Activated CD4-positive, alpha-beta memory T cell treated with anti-CD3 and anti-CD28 coated beads, Interleukin-2, amount 10 ng/mL, durations not matched to agents 7 days and 5 days (primary cell): ENCODE measurements around the gene SEMA4D. TPM values are rescaled to one million over a fixed set of nuclear protein-coding genes. Genes with fewer than 3 reads are reported as not detected.

Source experiments
- CTCF ChIA-PET: fragments of 350-600 bp; sonication (Branson Sonifier 250); formaldehyde crosslinking; loops from one replicate; lab custom pipeline; 2021; ENCODE audit warnings: antibody characterized with exemption, inconsistent platforms; lab: Charles Lee
- POLR2A ChIA-PET: fragments of 350-600 bp; sonication (Branson Sonifier 250); formaldehyde crosslinking; loops from one replicate; lab custom pipeline; 2021; ENCODE audit warnings: antibody characterized with exemption; lab: Charles Lee
- DNase-seq: peaks from one replicate; pipeline ENCODE4 v3.0.0-alpha.2; 2020
- H3K27ac Mint-ChIP-seq: one replicate; pipeline ENCODE4 v1.8.0; 2021; ENCODE audit warnings: mild to moderate bottlenecking, mixed read lengths
- H3K27me3 Mint-ChIP-seq: one replicate; pipeline ENCODE4 v1.8.0; 2021; ENCODE audit warnings: mixed read lengths
- H3K36me3 Mint-ChIP-seq: one replicate; pipeline ENCODE4 v1.8.0; 2021; ENCODE audit warnings: low read depth, mixed read lengths
- H3K4me1 Mint-ChIP-seq: one replicate; pipeline ENCODE4 v1.8.0; 2021; ENCODE audit warnings: mixed read lengths
- H3K4me3 Mint-ChIP-seq: one replicate; pipeline ENCODE4 v1.8.0; 2021; ENCODE audit warnings: mild to moderate bottlenecking, mixed read lengths
- H3K9me3 Mint-ChIP-seq: one replicate; pipeline ENCODE4 v1.8.0; 2021; ENCODE audit warnings: mixed read lengths
- total RNA-seq, 2 experiments: library from RNA; stranded (reverse); gene quantifications; one replicate each; pipeline ENCODE4 v1.2.3, GENCODE V29; 2021

SEMA4D gene
- total RNA-seq, 2 experiments from 2014 or later = 339 to 350 TPM

GRCh38 chr9:89431930-89432725 lies 65.8 kb downstream of the SEMA4D start:
- Mint-ChIP-seq H3K27ac (peak overlapping the region; percentile 54), H3K9me3 (no peaks in the 10 kb centered on the region), H3K4me3 (no peak overlapping the region), H3K4me1 (peaks cover 87% of the 10 kb centered on the region), H3K36me3 (peaks cover 46% of the 10 kb centered on the region), H3K27me3 (no peaks in the 10 kb centered on the region)
- no peak for DNase-seq
- ChIA-PET CTCF (interaction anchor here (1.3 to 2.3 kb wide), 3 partner anchors 13 to 117 kb away, joined by 3 to 7 read pairs (median 4); no protein-coding TSS in a partner anchor), POLR2A (interaction anchor here (0.6 to 7.8 kb wide), 4 partner anchors 8 to 89 kb away, joined by 3 to 63 read pairs (median 6); no protein-coding TSS in a partner anchor)

- DNase-seq = no peak
- H3K9me3 Mint-ChIP-seq = no peaks in the 10 kb centered on the region
- ChIA-PET CTCF (interaction anchor here (0.9 to 5.1 kb wide), 9 partner anchors 10 to 118 kb away, joined by 3 to 69 read pairs (median 7); no protein-coding TSS in a partner anchor), POLR2A (interaction anchor here (0.9 to 7.8 kb wide), 5 partner anchors 9 to 51 kb away, joined by 3 to 63 read pairs (median 5); no protein-coding TSS in a partner anchor)
- H3K4me3 Mint-ChIP-seq = no peak overlapping the region
- H3K27me3 Mint-ChIP-seq = no peaks in the 10 kb centered on the region
- no peak overlapping the region for H3K27ac Mint-ChIP-seq
- peaks cover 53% of the 10 kb centered on the region for H3K36me3 Mint-ChIP-seq
- H3K4me1 Mint-ChIP-seq = peaks cover 87% of the 10 kb centered on the region
These were observed 66.9 kb downstream of the SEMA4D start for GRCh38 chr9:89430995-89431394.

- peaks cover 89% of the 10 kb centered on the region for H3K4me1 Mint-ChIP-seq
- DNase-seq = peak; percentile 63
- no peak overlapping the region for H3K4me3 Mint-ChIP-seq
- peak overlapping the region; percentile 97 for H3K27ac Mint-ChIP-seq
- H3K9me3 Mint-ChIP-seq = no peaks in the 10 kb centered on the region
- POLR2A ChIA-PET = interaction anchor here (0.7 to 7.8 kb wide), 14 partner anchors 9 to 119 kb away, joined by 3 to 63 read pairs (median 4); no protein-coding TSS in a partner anchor
- H3K36me3 Mint-ChIP-seq = peaks cover 65% of the 10 kb centered on the region
- H3K27me3 Mint-ChIP-seq = no peaks in the 10 kb centered on the region
- CTCF ChIA-PET = interaction anchor here (0.6 to 5.1 kb wide), 26 partner anchors 9 to 146 kb away, joined by 3 to 69 read pairs (median 5); no protein-coding TSS in a partner anchor
These were observed 68.7 kb downstream of the SEMA4D start for GRCh38 chr9:89428901-89429890.

DNA sequence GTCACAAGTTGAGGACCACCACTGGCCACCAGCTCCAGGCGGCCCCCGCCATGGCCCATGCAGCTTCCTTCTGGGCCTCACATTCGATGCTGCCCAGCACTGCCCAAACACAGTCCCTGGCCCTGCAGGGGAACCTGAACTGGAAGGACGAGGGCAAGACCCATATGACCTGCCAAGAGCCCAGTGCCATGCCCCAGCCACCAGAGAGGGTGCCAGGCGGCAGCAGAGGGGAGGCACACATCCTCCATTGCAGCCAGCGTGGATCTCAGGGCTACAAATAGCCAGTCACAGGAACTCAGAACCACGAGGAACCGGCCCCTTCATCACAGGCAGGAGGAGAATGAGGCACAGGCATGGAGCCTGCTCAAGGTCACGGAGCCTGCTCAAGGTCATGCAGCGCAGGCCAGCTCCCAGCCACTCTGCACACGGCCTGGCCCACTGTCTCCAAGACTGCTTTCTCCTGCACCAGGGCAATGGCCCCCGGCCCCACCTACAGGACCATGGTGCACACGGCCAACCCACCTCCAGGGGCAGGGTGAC lies 69.6 kb downstream of the SEMA4D start:
- DNase-seq = no peak
- Mint-ChIP-seq H3K27me3 (no peaks in the 10 kb centered on the region), H3K36me3 (peaks cover 70% of the 10 kb centered on the region), H3K4me1 (peaks cover 95% of the 10 kb centered on the region), H3K4me3 (no peak overlapping the region), H3K9me3 (no peaks in the 10 kb centered on the region), H3K27ac (peak overlapping the region; percentile 97)
- CTCF ChIA-PET = interaction anchor here (0.7 to 5.1 kb wide), 14 partner anchors 10 to 121 kb away, joined by 3 to 69 read pairs (median 6); no protein-coding TSS in a partner anchor
- POLR2A ChIA-PET = interaction anchor here (0.6 to 7.8 kb wide), 16 partner anchors 8 to 121 kb away, joined by 3 to 63 read pairs (median 8); no protein-coding TSS in a partner anchor

DNA sequence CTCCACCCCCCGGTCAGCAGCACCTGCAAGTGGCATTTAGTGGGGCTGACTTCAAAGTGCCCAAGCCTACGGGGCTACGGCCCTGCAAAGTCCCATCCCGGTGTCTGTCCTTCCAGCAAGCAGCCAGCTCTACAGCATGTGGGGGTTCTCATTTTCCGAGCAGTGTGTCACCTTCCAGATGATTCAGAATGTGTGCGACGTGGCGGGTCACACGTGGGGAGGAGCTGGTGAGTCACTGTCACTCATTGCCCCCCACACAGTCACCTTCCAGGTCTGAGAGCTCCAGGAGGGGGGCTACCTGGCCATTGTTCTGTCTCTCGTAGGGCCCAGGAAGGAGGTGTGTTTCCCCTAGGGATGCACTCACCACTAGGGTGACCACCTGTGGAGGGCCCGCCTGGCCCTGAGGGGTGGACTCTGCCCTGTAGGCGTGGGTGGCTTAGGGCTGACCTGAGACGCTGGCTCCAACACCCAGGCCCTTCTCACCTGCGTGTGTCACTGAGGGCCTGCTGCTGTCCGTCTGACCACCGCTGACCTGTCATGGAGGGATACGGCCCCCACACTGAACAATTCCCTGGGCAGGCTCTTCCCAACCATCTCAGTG lies 70.2 kb downstream of the SEMA4D start:
- ChIA-PET CTCF (interaction anchor here (1.6 to 5.1 kb wide), 4 partner anchors 10 to 122 kb away, joined by 6 to 69 read pairs (median 14); no protein-coding TSS in a partner anchor), POLR2A (interaction anchor here (0.6 to 7.8 kb wide), 14 partner anchors 9 to 121 kb away, joined by 3 to 63 read pairs (median 8); no protein-coding TSS in a partner anchor)
- Mint-ChIP-seq H3K4me1 (peaks cover 99% of the 10 kb centered on the region), H3K27ac (peak overlapping the region; percentile 97), H3K4me3 (peak overlapping the region; percentile 52), H3K36me3 (peaks cover 73% of the 10 kb centered on the region), H3K27me3 (no peaks in the 10 kb centered on the region), H3K9me3 (no peaks in the 10 kb centered on the region)
- DNase-seq = peak; percentile 75

GRCh38 chr9:89426384-89426961 lies 71.4 kb downstream of the SEMA4D start:
- Mint-ChIP-seq H3K4me1 (peaks cover 100% of the 10 kb centered on the region), H3K27ac (peak overlapping the region; percentile 97), H3K9me3 (no peaks in the 10 kb centered on the region), H3K36me3 (peaks cover 72% of the 10 kb centered on the region), H3K4me3 (peak overlapping the region; percentile 52), H3K27me3 (no peaks in the 10 kb centered on the region)
- peak; percentile 78 for DNase-seq
- ChIA-PET CTCF (interaction anchor here (0.6 to 5.1 kb wide), 9 partner anchors 8 to 123 kb away, joined by 3 to 69 read pairs (median 4); no protein-coding TSS in a partner anchor), POLR2A (interaction anchor here (0.6 to 7.8 kb wide), 23 partner anchors 8 to 178 kb away, joined by 3 to 63 read pairs (median 5); partner anchors contain the start of genes GADD45G and SECISBP2)

- CTCF ChIA-PET = interaction anchor here (0.6 to 5.1 kb wide), 10 partner anchors 8 to 123 kb away, joined by 3 to 69 read pairs (median 4); no protein-coding TSS in a partner anchor
- POLR2A ChIA-PET = interaction anchor here (0.6 to 7.8 kb wide), 24 partner anchors 8 to 179 kb away, joined by 3 to 63 read pairs (median 5); partner anchors contain the start of genes GADD45G and SECISBP2
- H3K27ac Mint-ChIP-seq = peak overlapping the region; percentile 97
- H3K9me3 Mint-ChIP-seq = no peaks in the 10 kb centered on the region
- peaks cover 77% of the 10 kb centered on the region for H3K36me3 Mint-ChIP-seq
- H3K27me3 Mint-ChIP-seq = no peaks in the 10 kb centered on the region
- H3K4me3 Mint-ChIP-seq = peak overlapping the region; percentile 52
- H3K4me1 Mint-ChIP-seq = peaks cover 100% of the 10 kb centered on the region
- DNase-seq = no peak
These were observed 72.0 kb downstream of the SEMA4D start for GRCh38 chr9:89425921-89426383.

DNA sequence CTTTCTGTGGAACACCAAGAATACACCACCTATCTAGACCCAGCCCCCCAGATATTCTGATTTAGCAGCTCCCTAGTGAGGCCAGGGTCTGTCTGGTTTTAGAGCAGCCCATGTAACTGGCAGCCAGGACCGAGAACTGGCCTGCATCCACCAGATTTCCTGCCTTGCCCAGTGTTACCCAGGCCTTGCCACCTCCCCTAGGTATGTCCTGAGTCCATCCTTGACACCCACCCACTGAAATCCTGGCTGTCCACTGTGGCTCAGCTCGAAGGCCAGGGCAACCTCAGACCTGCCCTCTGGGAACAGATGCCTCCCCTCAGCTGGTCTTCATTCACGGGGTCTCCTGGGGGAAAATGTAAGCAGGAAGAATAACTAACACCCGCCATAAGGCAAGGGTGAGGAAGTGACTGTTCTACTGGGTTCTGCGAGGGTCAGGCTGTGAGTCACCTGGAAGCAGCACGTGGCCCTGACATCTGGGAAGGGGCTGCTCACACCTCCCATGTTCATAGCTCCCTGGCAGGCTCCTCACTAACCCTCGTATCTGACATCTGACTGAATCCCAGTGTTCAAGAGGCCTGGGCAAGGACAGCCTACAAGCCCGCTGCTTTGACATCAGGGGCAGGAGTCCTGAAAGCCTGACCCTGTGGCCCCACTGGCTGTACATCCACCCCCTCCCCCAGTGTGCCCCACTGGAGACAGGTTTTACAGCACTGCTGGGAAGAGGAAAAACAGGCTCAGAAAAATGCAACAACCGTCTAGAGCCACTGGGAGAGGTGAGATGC lies 72.7 kb downstream of the SEMA4D start:
- no peaks in the 10 kb centered on the region for H3K9me3 Mint-ChIP-seq
- peaks cover 100% of the 10 kb centered on the region for H3K4me1 Mint-ChIP-seq
- peaks cover 76% of the 10 kb centered on the region for H3K36me3 Mint-ChIP-seq
- H3K27ac Mint-ChIP-seq = peak overlapping the region; percentile 97
- no peak overlapping the region for H3K4me3 Mint-ChIP-seq
- DNase-seq = no peak
- ChIA-PET POLR2A (interaction anchor here (0.7 to 7.8 kb wide), 12 partner anchors 7 to 180 kb away, joined by 3 to 63 read pairs (median 7); partner anchors contain the start of gene GADD45G), CTCF (interaction anchor here (0.9 to 3.1 kb wide), 3 partner anchors 7 to 123 kb away, joined by 3 to 18 read pairs (median 3); no protein-coding TSS in a partner anchor)
- no peaks in the 10 kb centered on the region for H3K27me3 Mint-ChIP-seq

GRCh38 chr9:89422151-89422975 lies 75.5 kb downstream of the SEMA4D start:
- H3K4me3 Mint-ChIP-seq = peak overlapping the region; percentile 34

More at GRCh38 chr9:89422151-89422975, 75.5 kb downstream of the SEMA4D start:
- peaks cover 77% of the 10 kb centered on the region for H3K36me3 Mint-ChIP-seq
- H3K27ac Mint-ChIP-seq = peak overlapping the region; percentile 97
- H3K27me3 Mint-ChIP-seq = no peaks in the 10 kb centered on the region
- DNase-seq = peak; percentile 76
- H3K4me1 Mint-ChIP-seq = peaks cover 100% of the 10 kb centered on the region
- CTCF ChIA-PET = interaction anchor here (1.0 to 2.3 kb wide), 3 partner anchors 12 to 127 kb away, joined by 3 to 10 read pairs (median 4); no protein-coding TSS in a partner anchor
- H3K9me3 Mint-ChIP-seq = no peaks in the 10 kb centered on the region
- POLR2A ChIA-PET = interaction anchor here (0.5 to 6.0 kb wide), 13 partner anchors 10 to 110 kb away, joined by 3 to 107 read pairs (median 3); no protein-coding TSS in a partner anchor
